ENCODE measurements around the gene GALR2.

Gene GALR2

DNA sequence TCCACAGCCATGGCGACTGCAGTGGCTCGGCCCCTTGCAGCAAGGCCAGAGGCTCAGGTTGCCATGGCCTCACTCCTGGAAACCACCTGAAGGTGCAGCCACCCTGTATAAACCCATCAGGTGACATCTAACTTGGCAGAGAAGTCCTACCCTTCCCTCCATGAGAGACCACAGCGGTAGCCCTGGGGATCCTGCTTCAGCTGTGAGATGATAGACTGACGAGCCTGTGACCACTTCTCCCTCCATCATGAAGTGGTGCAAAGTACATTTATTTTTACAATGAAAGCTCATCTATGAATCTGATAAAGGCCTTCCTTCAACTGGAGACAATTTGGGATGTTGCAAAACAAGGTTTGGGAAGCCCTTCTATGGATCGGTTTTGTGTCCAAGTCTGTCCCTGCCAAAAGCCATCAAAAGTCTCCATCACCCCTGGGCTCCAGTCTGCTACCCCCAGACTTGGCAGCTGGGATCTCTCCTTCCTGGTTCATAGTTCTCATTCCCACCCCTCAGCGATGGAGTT is 6.2 kb downstream of the GALR2 start:
- no peak for DNase-seq

DNA sequence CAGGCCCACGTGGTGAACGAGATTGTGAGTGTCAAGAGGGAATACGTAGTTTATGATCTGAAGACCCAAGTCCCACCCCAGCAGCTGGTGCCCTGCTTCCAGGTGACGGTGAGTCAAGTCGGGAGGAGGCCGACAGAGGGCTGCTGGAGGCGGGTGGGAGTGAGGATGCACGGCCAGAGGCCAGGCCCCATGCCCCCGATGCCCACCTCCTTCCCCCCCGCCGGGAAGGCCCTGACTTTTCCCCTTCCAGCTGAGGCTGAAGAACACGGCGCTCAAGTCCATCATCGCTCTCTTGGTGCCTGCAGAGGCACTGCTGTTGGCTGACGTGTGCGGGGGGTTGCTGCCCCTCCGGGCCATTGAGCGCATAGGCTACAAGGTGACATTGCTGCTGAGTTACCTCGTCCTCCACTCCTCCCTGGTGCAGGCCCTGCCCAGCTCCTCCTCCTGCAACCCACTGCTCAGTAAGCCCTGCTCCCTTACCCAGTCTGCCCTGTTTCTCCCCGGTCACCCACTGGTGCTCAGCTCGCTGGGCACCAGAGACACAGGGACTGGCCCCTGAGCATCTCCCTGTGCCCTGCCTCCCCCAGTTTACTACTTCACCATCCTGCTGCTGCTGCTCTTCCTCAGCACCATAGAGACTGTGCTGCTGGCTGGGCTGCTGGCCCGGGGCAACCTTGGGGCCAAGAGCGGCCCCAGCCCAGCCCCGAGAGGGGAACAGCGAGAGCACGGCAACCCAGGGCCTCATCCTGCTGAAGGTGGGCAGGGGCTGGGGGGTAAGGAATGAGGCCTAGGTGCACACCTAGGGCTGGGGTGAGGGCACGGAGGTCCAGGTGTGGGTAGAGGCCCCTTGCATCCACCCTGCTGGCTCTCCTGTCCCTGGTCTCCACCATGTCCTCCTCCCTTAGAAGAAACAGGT is 7.0 kb downstream of the GALR2 start:
- no peak for DNase-seq

DNA sequence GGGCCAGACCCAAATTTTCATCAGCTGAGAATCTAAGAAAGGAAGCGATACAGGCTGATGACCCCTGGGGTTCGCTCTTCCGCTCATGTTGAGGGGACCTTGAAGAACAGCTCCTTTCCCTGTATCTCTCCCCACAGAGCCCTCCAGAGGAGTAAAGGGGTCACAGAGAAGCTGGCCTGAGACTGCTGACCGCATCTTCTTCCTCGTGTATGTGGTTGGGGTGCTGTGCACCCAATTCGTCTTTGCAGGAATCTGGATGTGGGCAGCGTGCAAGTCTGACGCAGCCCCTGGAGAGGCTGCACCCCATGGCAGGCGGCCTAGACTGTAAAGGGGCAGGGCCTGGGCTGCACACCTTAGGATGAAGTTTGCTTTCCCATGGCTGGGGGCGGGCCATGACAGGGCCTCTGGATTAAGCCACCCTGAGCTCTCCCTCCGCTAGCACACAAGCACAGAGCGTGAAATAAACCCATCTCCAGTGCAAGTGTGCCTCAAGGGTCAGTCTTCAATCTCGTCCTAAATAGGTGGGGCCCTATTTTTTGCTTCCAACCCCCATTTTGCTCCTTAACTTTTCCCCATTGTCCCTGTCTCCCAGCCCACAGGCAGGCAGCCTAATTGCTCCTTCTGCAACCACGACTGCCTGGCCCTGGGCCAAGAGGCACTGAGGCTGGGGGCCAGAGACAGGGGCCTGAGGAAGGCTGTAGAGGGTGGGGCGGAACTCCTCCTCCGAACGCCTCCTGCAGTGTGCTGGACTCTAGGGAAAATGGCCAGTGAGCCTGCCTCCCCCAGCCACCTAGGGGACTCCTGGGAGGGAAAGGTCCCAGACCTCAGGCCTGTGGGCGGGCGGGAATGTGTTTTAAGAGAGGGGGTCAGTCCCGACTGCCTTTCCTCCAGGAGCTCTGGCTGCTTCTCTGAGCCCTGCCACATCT is 8.0 kb downstream of the GALR2 start:
- no peak for DNase-seq

DNA sequence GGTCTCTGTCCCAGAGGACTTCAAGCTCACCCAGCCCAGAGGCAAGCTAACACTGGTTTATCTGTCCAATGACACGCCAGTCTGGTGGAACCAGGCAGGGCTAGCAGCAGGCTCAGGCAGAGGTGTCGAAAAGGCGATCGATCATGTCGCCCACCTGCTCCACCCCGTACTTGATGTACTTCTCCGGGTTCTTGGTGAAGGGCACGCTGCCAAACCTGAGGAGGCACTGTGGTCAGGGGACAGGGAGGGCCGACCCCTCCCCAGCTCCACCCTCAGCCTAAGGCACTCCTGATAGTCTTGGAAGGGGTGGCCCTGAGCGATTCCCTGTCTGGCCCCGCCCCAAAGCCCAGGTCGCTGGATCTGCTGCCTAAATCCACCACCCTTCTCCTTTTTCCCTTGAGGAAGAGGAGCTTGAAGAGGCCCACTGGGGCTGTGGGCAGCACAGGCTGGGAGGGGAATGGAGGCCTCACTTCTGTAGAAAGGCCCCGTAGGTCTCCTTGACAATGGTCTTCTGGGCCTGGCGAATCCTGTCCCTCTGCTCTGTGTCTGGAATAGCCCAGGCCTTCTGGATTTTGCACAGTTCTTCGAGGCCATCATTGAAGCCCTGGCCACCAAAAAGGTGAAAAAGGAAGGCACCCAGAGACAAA is 9.1 kb downstream of the GALR2 start:
- DNase-seq: no peak

DNA sequence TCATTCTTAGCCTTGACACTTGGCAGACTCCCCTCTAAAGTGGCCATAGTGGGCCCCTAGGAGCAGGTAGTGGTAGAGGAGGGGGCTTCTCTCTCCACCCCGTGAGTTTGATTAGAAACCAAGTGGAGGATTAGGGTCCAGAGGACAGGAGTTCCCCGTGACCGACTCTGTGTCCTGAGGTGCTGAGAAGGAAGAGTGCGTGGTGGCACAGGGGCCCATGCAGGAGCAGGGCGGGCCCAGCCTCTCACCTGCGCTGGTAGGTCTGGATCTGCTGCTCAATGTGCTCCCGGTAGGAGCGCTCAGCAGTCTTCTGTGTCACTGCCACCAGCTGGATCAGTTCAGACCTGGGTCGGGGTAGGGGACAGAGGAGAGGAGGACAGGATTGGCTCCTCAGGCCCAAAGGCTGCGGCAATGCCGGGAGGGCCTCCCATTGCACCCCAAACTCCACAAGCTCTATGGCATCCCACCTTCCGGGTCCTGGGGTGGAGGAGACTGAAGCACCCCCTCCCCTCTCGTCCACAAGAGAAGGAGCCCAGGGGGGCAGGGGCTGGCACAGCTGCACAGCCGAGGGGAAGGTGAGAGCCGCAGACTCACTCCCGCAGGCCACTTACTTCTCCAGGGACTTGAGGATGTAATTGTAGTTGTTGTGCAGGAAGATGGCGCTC is 10.6 kb downstream of the GALR2 start:
- DNase-seq: no peak

DNA sequence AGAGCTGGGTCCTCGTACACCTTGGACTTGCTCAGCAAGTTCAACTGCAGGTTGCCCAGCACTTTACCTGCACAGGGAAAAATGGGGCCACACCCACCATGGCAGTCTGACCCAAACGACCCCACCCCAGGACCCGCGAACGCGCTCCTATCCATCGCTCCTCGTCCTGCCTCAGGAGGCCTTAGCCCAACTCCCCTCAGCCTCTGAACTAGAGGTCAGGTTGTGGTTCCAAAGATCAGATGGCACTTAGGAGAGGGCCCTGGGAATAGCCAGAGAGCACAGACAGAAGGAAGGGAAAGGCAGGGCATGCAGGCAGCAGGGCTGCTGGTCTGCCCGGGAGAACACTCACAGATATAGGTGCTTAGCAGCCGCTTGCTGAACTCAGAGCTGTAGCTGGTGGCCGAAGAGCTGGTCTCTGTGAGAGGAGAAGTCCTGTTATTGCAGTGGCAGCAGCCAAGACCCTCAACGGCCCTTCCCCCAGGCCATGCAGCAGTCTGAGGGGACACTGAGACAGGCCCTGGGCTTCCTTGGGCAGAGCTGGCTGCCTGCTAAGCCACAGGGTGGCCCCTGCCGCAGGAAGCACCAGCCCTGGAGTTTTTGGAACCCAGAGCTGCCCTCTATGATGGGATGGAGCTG is 11.3 kb downstream of the GALR2 start:
- no peak for DNase-seq

DNA sequence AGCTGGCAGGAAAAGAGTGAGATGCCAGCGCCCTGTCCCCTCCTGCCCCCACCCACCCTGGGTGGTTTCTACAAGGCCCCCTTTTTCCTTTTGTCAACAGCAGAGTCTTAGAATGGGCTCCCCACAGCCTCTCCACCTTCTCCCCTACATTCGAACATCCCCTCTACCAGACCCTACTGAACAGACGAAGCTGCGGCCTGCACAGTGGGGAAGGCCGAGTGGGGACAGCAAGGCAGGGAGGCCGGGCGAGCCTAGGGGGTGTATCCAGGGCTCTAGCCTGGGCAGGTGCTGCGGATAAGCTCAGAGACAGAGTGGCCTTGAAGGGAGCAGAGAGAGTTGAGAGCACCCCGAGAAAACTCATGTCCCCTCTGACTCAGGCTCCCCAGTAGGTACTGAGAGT is 11.8 kb downstream of the GALR2 start:
- DNase-seq: no peak

DNA sequence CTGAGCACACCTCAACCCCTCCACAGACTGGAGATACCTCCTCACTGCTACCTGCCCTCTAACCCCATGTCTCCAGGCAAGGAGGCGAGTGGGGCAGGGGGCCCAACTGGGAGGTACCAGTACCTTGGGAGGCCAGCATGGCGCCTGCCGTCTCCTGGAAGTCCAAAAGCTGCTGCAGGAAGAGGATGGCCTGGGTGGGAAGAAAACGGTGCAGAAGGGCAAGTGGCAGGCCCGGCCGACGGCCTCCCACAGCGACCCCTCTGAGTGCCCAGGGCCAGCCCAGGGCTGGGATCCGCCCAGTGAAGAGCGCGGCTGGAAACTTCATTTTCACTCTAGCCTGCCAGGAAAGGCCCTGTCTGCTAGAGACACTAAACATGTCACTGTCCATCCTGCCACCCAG is 12.9 kb downstream of the GALR2 start:
- DNase-seq: no peak

DNA sequence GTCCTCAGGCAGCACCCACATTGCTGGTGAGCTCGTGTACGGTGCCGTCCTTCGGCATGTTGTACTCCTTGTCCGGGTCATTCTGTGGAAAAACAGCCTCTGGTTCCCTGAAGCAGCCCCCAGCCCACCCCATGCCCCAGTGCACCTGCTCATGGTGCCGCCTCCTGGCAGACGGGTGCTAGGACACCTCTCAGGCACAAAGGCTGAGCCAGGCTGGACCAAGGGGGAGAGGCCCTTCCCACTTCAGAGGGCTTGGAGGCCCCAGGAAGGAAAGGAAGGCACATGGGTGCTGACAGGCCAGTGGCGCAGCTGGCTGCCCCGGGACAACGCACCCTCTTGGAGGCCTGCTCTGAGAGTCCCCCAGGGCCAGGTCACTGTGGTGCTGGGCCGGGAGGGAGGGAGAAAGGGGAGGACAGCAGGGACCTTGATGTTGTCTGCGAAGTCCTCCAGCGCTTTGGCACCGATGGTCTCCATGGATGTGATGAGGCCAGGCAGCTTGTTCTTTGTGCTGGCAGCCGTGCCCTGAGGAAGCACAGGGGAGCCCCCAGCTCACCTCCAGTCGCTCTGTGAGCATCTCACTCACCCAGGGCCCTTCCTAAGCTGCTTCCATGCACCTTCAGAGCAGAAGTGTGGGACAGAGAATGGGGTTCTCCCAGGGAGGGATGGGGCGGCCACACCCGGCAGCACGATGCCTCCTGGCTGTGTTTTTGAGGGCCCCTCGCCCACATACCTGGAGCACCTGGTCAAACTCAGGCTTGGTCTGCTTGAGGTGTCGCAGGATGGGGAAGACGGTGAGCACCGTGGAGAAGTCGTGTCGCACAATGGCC is 13.7 kb downstream of the GALR2 start:
- DNase-seq: peak in 1 of 2 experiments; percentile 30

DNA sequence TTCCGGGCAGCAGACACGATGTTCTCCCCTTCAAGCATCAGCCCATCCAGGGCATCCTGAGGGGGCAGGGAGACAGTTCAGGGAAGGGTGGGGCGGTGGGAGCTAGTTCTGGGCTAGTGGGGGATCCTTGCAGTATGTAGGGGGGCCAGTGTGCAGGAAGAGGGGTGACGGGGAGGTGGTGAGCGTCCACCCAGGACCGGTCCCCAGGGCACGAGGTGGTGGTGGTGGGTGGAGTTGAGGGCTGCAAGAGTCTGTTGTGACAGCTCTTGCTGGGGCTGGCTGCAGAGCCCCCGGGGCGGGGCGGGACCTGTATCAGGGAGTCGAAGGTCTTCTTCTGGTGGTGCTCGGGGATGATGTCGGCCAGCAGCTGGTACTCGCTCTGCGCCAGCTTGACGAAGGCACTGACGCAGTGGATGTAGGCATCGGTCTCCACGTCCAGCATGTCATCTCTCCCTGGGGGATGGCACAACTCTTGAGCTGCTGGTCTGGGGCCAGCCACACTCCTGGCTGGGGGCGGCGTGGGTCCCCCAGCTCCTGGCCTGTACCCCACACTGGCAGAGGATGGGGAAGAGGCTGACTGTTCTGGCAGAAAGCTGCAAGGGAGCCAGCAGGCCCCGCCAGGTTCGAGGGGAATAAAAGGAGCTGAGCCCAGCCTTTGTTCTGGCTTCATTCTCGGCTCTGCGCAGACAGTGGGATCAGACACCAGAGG is 14.4 kb downstream of the GALR2 start:
- no peak for DNase-seq

DNA sequence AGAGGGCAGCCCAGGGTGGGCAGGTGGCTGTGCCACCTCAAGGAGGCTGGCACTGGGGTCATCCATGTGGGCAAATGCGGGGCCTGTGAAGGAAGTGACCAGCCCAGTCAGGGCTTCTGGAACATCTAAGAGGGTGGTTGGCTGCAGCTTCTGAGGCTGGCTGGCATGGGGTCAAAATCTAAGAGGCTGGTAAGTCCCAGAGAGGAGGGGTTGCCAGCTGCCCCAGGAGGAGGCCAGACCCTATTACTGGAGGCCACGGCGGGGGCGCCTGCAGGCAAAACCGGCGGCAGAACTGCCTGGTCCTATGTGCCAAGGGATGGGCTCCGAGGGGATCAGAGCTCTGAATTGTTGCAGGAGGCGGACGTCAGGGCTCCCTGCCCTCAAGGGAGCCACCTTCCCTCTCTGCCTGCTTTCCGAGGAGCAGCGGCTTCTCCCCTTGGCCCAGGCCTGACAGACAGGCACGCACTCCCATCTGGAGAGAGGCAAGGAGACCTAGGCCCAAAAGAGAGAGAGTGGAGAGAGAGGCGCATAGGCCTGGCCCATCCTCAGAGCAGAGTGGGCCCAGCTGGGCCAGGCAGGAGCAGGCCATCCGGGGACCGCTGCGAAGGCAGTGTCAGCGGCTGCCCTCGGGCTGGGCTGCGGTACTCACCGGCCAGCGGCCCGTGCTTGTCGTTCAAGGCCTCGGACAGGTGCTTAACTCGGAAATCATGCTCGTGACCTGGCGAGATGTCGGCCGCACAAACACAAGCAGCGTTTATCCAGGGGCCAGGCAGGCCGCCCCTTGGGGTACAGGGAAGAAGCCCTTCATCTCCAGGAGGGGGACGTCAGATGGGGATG is 15.3 kb downstream of the GALR2 start:
- DNase-seq: no peak

DNA sequence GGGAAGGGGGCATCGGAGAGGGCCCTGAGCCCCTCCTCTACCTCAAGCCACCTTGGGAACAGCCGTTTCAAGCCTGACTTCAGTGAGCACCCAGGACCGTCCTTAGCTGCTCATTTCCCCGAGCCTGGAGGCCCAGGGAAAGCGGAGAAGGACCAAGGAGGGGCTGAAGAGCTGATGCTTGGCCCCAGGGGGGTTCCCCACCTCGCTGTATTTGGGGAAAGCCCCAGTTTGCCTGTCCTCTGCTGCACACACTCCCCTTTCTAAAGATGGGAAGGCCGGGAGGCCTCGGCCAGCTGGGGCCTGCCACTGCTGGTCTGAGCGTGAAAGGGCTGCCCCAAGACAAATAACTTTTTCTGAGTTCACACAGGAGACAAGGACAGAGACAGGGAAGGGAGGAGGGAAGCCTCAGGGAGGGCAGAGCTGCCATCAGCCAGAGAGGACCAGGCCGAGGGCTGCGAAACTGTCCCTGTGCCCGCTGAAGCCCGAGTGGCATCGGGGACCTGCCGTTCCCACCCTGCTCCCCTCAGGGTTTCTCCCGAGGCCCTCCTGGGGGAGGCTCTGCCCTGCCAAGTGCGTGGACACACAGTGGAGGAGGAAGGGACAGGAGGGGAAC is 16.0 kb downstream of the GALR2 start:
- no peak for DNase-seq

DNA sequence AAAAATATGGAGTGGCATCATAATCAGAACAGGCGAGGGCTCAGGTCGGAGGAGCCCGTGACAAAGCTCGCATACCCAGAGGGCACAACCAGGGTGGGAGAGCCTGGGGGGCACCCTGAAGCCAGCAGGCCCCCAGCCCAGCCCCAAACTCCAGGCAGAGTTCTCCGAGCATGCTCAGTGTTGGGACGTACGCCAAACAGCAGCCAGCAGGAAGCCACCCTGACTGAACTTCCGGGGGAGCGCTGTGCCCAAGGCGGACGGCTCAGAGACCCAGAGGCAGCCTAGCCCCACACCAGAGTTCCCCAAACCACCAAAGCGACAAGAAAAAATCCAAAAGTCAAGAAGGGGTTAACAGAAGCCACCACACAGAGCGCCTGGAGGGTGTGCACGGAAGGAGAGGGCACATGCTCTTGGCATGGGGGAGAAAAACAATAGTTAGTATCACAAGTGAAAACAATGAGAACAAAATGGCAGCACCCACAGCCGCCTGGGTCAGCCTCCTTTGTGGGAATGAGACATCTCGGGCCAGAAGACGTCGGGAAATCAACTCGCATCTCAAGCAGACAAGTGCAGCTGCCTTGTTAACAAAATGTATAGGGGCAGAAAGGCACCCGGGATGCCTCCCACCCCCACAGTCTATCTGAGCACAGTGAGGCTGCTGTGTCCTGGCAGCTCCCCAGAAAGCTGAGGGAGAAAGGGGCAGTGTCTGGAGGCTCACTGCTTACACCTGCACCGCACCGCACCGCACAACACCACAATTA is 17.1 kb downstream of the GALR2 start:
- DNase-seq: no peak

DNA sequence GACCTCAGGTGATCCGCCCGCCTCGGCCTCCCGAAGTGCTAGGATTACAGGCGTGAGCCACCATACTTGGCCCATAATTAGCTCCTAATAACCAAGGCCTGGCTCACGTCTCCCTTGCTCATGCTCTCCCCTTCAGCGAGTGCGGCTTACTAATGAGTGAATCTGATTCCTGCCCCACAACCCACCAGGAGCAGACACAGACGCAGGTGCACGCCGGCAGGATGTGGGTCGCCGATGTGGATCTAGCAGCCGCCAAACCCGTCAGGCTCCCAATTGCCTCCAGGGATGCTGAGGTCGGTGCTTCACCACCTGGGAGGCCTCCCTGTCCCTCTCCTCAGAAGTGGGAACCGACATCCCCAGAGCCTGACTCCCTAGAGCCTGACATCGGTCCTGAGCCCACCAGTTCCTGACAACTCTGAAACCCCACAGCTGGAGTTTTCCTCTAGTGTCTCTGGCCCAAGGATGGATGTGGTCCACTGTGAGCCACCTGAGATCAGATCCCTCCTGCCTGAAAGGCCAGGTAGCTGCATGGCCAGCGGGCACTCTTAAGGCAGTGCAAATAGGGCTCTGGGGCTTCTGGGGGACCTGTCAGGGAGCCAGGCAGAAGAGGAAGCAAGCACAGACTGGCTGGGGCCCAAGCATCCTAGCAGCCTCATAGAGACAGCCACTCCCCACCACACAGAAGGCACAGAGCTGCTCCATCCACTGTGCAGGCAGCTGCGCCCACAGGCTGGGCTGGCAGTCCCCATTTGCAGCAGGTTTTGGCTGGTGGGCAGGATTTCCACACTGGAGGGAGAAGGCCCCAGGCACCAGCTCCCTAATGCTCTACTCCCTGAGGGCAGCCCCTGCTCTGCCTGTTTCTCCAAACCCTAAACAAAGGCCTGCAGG is 18.2 kb downstream of the GALR2 start:
- no peak for DNase-seq

DNA sequence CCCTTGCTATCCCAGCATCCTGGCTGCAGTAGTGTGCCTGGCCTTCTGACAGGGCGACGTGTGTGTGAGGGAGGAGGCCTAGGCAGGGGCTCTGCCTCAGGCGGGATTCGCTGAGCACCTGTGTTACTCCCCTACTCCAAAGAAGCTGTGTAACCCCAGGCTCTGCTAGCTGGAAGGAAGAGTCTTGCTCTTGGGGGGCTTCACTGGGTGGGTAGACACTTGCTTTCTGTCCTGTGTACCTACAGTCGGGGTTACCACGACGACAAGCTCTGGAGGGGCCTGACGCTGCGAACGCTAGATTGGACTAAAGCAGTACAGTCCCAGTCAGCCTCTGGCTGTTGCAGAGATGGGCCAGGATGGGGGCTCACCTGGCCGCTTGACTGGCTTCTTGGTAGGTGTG is 19.5 kb downstream of the GALR2 start:
- DNase-seq: no peak

DNA sequence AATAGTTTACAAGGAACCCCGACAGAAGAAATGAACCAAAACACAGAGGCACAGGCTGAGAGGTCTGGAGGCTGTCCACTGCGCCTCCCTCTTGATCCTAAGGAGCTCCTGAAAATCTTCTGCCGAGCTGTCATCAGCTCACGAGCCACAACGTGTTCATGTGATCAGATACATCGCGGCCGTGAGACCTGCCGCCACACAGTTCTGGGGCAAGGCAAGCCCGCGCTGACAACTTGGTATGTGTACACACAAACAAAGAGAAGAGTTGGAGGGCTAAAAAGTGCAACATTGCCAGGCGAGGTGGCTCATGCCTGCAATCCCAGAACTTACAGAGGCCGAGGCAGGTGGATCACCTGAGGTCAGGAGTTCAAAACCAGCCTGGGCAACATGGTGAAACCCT is 21.4 kb downstream of the GALR2 start:
- no peak for DNase-seq

DNA sequence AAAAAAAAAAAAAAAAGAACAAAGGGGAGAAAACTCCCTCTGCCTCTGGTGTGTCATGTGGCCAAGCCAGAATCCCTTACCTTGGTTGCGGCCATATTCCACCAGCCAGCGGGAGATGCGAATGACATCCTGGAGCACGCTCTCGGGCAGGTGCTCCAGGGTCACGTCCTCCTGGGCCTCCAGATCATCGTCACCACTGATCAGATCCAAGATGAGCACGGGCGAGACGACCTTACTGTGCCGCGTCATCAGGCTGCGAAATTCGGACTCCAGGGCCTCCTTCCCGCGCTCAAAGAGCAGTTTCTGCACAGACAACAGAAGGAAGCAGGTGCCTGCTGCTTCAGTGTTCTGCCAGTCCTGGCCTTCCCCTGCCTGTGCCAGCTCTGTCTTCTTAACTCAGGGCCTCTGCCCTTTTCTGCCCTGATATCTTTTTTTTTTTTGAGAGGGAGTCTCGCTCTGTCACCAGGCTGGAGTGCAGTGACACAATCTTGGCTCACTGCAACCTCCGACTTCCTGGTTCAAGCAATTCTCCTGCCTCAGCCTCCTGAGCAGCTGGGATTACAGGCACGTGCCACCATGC is 23.2 kb downstream of the GALR2 start:
- no peak for DNase-seq
